CD1c-positive myeloid dendritic cell (primary cell): Measurements from ENCODE around the gene TGFBR3L.
A peak's percentile ranks its signal among the peaks of the same experiment; 100 is the strongest.
"Not testable (repeated sequence)": the region's sequence is repeated elsewhere in the genome, so short reads cannot be mapped to it uniquely, and the experiment has no call there.

ENCODE experiments used
- DNase-seq: peaks from one replicate; pipeline ENCODE4 v3.0.0-alpha.2; 2016; ENCODE audit errors: extremely low spot score

TGFBR3L gene

DNA sequence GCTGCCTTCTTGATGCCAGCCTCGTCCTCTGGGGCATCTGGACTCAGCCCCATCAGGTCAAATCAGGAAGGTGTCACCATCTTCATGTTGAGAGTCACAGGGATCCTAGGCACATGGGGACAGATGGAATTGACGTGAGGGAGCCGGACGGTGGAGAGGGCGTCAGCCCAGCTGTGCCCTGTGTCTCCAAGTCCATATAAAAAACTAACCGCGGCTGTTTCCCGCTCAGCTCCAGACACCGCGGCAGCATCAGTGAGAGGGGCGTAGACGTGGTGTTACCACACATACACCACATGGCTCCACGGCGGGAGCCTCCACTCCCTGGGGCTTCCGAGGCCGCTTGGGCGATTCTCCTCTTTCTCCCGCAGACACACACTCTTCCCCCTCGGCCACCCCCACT, 34.8 kb upstream of the TGFBR3L start:
- DNase-seq, result no peak

DNA sequence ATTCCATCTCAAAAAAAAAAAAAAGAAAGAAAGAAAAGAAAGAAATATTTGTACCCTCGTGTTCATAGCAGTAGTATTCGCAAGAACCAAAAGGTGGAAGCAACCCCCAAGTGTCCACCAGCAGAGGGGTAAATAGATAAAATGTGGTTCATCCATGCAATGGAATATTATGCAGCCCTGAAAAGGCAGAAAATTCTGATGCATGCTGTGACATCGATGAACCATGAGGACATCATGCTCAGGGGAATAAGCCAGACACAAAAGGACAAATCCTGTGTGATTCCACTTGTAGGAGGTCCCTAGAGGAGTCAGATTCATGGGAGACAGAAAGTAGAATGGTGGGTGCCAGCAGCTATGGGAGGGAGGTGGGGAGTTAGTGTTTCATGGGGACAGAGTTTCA, 32.7 kb upstream of the TGFBR3L start:
- DNase-seq, result no peak

DNA sequence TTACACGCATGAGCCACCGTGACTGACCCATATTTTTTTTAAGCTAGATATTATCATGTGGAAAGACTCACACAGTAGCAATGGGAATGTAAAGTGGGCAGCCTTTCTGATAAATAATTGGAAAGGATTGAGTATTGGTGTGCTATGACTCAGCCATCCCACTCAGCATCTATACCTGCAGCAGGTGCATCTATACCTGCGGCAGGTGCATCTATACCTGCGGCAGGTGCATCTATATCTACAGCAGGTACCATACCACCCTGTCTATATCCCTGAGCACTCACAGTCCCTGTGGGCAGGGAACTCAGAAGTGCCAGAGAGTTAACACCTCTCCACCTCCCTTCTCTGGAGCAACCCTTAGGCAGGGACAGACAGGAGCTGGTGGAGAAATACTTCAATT, 31.5 kb upstream of the TGFBR3L start:
- DNase-seq, result no peak

DNA sequence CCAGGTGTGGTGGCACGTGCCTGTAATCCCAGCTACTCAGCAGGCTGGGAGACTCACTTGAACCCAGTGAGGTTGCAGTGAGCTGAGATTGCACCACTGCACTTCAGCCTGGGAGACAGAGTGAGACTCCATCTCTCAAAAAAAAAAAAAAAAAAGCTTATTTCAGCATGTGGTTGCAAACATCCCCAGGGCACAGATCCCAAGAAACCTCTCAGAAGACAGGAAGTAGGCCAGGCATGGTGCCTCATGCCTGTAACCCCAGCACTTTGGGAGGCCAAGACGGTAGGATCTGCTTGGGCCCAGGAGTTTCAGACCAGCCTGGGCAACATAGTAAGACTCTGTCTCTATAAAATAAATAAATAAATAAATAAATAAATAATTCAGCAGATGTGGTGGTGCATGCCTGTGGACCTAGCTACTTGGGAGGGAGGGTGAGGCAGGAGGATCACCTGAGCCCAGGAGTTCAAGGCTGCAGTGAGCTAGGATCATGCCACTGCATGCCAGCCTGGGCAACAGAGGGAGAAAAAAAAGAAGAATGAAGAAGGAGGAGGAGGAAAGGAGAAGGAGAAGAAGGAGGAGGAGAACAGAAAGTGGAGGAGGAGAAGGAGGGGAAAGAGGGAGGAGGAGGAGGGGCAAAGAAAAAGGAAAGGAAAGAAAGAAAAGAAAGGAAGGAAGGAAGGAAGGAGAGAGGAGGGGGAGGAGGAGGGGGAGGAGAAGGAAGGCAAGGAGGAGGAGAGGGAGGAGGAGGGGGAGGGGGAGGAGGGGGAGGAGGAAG, 30.6 kb upstream of the TGFBR3L start:
- no peak for DNase-seq

DNA sequence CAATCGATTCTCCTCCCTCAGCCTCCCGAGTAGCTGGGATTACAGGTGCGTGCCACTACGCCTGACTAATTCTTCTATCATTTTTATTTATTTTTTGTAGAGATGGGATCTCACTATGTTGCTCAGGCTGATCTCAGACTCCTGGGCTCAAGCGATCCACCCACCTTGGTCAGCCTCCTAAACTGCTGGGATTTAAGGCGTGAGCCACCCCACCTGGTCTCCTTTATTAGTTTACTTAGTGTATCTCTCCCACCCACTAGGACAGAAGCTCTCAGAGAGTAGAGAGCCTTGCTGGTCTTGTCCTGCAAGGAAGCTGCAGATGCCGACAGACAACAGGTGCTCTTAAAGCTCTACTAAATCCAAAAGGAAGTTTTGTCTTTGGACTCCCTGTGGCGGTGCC, 28.8 kb upstream of the TGFBR3L start:
- no peak for DNase-seq

DNA sequence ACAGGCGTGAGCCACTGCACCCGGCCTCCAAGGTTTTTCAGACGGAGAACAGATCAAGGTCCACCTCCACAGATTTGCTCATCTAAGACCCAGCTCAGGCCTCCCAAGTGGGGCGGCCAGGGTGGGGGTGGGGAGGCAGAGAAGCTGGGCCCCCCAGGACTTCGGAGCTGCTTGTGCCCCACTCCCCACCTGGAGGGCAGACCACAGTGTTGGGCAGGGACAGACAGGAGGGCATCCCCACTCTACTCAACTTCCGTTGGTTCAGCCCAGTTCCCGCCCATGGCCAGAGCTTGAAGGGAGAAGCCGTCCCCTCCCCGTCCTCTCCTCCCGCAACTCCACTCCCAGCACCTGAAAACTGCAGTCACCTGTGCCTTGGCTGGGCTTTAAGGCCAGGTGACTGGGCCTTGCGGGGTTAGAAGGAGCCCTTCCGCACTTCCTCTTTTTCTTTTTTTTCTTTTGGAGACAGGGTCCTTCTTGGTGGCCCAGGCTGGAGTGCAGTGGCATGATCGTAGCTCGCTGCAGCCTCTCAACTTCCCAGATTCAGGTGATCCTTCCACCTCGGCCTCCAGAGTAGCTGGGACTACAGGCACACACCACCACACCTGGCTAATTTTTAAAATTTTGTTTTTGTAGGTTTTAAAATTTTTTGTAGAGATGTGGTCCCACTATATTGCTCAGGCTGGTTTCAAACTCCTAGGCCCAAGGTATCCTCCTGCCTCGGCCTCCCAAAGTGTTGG, 27.1 kb upstream of the TGFBR3L start:
- no peak for DNase-seq

DNA sequence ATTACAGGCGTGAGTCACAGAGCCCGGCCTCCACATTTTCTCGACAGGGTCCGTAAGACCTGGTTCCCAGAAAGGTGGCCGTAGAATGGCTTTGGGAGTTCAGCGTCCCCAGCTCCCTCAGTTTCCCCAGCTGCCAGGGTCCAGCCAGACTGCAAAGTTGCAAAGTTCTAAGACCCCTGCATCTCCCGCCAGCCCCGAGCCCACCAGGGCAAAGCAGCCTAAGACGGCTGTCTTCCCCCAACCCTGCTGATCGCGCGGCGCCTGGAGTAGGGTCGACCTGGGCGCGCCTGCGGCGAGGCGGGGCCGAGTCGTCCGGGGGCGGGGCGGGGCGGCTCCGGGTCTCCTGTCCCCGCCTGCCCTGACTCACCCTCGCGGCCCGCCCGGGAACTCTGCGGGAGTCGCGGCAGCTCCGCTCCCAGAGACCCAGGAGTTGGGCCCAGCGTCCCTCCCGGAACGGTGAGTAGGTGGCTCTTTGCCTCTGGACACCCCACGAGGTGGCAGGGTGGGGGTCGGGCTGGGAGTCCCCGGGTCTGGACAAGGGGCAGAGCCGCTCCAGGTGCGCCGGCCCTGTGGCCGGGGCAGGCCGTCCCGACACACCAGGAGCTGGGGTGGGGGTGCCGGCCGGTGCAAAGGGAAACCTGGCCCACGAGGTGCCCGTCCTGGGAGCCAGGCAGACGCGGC, 26.3 kb upstream of the TGFBR3L start, which contains the start of gene LRRC8E:
Gene LRRC8E, plus strand, starts transcription at position 366 of the 681 bp plus-strand sequence. CDS start 7,094 bp downstream, outside the sequence.
- peak; percentile 39 for DNase-seq

DNA sequence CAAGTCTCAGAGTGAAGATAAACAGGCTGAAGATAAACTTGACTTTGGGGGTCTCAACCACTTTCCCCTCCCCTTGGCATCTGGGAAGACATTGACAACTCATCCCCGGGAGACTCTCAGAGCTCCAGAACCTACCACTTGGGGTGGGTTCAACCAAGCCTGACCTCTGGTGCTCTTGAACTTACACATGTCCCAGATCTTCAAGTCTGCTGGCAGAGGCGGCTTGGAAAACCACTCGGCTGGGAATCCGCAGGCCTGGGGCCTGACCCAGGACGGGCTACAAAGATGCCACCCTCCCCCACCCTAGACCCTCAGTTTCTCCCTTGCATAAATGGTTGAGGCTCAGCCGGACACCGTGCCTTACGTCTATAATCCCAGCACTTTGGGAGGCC, 25.8 kb upstream of the TGFBR3L start:
- no peak for DNase-seq

DNA sequence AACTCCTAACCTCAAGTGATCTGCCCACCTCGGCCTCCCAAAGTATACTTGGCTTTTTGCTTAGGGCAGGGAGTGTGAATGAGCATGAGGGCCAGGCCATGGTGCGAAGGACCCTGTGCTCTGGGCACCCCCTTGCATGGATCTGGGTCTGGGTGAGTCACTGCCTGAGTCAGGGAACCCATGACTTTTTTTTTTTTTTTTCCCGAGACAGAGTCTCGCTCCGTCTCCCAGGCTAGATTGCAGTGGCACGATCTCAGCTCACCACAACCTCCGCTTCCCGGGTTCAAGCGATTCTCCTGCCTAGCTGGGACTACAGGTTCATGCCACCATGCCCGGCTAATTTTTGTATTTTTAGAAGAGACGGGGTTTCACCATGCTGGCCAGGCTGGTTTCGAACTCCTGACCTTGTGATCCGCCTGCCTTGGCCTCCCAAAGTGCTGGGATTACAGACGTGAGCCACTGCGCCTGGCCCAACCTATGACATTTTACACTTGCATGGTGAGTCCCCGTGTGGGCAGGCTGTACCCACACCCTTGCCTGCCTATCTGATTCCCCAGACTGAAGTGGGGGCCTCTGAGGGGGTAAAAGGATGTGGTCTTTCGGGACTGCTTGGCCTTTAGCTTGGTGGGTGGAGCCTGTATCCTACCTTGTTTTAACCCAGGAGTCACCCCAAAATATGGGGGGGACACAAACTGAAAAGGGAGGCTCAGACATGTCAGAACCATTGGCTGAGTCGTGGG, 21.1 kb upstream of the TGFBR3L start:
- DNase-seq, result not testable (repeated sequence)

DNA sequence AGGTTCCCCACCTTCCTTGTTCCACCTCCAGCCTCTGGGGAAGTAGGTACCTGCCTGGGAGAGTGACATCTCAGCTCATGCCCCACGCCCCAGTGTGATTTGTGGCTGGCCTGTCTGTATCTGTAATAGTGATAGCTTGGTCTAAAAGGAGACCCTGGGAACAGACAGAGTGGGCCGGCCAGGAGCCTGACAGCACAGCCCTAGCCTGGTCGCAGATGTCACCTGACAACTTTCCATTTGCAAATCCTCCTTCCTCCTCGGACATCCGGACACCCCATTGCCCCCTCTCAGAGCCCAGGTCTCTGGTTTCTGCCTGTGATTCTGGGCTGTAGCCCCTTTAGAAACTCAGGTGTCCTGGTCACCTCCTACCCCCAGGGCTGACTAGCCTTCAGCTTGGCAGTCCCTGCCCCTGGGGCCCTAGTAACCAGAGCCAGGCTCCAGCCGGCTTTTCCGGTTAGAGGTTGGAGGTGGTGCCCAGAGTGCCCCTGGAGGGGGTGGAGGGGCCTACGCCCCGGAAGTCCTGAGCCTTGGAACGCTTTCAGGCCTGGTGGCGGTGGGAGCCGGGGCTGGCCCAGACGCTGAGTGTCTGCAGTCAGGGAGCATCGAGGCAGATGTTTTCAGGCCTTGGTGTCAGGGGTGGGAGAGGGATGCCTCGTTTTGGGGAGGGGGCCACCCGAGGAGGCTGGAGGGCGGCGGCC, 19.9 kb upstream of the TGFBR3L start:
- DNase-seq, result no peak

DNA sequence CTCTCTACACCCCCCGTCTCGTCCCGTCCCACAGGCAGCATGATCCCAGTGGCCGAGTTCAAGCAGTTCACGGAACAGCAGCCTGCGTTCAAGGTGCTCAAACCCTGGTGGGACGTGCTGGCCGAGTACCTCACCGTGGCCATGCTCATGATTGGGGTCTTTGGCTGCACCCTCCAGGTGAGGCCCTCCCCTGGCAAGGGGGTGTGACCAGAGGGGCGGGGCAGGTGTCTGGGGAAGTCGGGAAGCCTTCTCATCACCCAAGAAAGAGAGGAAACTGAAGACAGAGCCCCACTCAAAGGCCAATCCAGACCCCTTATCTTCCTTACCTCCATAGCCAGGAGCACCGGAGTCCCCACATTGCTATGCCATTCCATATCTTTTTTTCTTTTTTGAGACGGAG, 19.1 kb upstream of the TGFBR3L start:
- no peak for DNase-seq

DNA sequence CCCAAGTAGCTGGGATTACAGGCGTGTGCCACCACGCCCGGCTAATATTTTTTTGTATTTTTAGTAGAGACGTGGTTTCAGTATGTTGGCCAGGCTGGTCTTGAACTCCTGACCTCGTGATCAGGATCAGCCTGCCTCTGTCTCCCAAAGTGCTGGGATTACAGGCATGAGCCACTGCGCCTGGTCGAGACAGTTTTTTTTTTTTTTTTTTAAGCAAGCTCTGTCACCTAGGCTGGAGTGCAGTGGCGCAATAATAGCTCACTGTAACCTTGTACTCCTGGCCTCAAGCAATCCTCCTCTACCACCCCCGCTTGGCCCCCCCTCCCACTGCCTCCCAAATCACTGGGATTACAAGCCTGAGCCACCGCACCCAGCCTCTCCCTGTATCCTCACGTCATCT, 17.3 kb upstream of the TGFBR3L start:
- no peak for DNase-seq

DNA sequence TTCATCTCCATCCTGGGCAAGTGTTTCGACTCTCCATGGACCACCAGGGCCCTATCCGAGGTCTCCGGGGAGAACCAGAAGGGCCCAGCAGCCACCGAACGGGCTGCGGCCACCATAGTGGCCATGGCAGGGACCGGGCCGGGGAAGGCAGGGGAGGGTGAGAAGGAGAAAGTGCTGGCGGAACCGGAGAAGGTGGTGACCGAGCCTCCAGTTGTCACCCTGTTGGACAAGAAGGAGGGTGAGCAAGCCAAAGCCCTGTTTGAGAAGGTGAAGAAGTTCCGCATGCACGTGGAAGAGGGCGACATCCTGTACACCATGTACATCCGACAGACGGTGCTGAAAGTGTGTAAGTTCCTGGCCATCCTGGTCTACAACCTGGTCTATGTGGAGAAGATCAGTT, 15.7 kb upstream of the TGFBR3L start:
- no peak for DNase-seq

DNA sequence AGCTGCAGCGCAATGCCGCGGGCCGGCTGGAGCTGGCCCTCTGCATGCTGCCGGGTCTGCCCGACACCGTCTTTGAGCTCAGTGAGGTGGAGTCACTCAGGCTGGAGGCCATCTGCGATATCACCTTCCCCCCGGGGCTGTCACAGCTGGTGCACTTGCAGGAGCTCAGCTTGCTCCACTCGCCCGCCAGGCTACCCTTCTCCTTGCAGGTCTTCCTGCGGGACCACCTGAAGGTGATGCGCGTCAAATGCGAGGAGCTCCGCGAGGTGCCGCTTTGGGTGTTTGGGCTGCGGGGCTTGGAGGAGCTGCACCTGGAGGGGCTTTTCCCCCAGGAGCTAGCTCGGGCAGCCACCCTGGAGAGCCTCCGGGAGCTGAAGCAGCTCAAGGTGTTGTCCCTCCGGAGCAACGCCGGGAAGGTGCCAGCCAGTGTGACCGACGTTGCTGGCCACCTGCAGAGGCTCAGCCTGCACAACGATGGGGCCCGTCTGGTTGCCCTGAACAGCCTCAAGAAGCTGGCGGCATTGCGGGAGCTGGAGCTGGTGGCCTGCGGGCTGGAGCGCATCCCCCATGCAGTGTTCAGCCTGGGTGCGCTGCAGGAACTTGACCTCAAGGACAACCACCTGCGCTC, 14.8 kb upstream of the TGFBR3L start:
- no peak for DNase-seq

DNA sequence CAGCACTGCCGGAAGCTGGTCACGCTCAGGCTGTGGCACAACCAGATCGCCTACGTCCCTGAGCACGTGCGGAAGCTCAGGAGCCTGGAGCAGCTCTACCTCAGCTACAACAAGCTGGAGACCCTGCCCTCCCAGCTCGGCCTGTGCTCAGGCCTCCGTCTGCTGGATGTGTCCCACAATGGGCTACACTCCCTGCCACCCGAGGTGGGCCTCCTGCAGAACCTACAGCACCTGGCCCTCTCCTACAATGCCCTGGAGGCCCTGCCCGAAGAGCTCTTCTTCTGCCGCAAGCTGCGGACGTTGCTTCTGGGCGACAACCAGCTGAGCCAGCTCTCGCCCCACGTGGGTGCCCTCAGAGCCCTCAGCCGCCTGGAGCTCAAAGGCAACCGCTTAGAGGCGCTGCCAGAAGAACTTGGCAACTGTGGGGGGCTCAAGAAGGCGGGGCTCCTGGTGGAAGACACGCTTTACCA, 14.2 kb upstream of the TGFBR3L start:
- DNase-seq, result no peak

DNA sequence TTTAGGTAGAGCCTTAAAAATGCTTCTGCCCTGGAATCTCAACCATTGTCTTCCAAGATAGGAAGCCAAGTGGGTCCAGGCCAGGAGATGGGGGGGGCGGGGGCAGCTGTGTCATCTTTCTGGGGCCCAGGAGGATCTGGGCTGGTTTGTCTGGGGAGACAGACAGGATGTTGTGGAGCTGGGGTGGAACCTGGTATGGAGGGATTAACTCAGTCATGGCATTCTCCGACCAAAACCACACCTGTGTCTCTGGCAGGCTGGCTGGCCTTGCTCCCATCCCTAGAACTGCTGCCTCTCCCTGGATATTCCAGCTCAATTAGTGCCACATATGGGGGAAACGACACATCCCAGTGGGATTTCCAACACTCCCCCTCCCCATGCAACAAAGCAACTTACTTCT, 13.7 kb upstream of the TGFBR3L start:
- no peak for DNase-seq

DNA sequence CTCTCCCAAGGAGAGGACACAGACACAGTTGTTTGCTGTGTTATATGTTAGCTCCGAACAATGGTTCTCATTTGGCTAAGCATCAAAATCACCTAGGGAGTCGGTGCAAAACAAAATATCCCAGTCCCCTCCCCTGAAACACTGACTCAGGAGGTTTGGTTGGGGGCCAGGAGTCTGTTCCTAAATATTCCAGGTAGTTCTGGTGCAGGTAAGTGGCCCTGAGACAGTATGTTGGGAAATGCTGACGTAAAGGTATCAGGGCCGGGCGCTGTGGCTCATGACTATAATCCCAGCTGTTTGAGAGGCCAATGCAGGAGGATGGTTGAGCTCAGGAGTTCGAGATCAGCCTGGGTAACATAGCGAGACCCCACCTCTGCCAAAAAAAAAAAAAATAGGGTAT, 13.3 kb upstream of the TGFBR3L start:
- no peak for DNase-seq

DNA sequence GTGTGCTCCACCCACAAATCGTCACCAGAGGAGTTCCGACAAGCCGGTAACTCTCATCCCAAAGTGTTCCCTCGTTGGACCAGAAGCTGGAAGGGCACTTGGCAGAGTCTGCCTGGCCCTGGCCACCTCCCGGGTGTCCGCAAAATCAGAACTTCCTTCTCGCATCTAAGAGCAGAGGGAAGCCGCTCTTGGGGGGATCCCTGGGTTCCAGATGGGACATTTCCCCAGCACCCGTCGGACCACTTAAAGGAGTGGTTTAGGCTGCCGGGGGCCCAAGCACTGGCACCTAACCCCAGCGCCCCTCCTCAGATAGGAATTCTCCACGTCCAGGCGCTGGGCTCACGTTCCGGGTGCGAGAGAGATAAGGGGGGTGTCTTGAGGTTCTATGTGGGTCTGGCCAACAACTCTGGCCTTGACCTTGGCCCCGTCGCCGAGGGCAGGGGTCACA, 11.8 kb upstream of the TGFBR3L start:
- DNase-seq, result no peak

DNA sequence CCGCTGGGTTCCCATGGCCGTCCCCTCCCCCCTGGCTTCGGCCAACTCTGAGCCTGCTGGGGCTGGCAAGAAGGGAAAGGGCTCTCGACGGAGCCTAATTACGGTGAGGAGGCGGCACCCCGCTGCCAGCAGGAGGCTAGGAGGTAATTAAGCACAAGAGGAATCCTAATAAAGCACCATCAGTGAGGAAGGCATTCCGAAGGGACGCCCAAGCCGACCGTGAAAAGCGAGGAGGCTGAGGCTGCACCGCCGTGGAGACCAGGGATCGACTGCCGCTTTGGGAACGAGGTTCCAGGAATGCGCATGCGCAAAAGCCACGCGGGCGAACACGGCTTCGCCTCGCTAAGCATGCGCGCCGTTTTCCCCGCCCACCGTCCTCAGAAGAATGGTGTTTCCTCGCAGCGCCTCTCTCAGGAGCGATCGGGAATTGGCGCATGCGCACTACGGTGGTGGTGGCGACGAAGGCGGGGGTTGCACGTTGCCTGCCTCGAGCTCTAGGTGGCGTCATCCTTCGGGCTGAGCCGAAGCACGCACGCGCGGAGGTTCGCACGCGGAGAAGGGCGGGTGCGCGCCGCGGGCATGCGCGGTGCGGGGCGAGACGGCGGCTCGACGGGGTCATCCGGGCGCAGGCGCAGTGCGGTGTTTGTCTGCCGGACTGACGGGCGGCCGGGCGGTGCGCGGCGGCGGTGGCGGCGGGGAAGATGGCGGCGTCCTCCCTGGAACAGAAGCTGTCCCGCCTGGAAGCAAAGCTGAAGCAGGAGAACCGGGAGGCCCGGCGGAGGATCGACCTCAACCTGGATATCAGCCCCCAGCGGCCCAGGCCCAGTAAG, 11.2 kb upstream of the TGFBR3L start, which contains the start of gene MAP2K7:
Gene MAP2K7, plus strand, starts transcription at position 634 of the 830 bp plus-strand sequence. Its CDS starts 68 bp downstream, at position 702.
- DNase-seq, result peak; percentile 100
